Pons (tissue), 1 donor: ENCODE results near the gene FAM83E.
"Not testable (repeated sequence)": the region's sequence is repeated elsewhere in the genome, so short reads cannot be mapped to it uniquely, and the experiment has no call there.

Source experiments
- DNase-seq: peaks from one replicate; pipeline ENCODE4 v3.0.0-alpha.2; 2016; ENCODE audit warnings: low spot score

Gene FAM83E

DNA sequence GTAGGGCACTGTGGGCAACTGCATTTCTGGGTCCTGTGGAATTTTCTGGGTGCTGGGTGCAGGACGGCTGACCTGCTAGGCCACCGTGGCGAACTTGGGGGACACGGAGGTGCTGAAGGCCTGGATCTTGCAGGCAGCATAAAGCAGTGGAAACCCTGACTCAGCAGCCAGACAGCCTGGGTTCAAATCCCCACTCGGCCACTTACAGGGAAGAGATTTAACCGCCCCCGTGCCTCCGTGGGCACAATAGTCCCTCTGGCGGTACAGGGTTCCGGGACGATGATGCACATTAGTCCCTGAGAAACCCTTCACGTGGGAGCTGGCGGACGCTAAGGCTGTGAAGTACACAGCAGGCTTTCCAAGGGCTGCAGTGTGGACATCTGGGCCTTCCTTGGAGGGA is 3.0 kb downstream of the FAM83E start:
- DNase-seq: no peak

DNA sequence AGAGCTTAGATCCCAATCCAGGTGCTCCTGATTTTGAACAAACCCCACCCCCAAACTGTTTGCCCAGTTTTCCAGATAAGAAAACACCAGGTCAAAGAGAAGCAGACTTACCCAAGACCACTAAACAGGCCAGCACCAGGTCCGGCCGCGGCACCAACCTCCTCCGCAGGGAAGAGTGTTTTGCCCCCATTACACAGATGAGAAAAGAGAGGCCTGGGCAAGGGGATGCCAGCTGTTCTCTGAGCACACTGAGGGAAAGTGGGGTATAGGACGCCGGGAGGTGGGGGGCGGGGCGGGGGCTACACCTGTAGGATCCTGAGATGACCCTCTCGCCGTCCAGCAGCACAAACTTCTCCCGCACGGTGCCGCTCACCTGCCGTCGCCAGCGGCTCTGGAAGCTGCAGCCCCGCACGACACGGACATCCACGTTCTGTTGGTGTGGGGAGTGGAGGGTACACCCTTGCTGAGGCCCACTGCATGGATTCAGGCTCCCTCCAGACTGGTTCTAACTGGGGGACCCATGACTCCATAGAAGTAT is 5.2 kb downstream of the FAM83E start:
- no peak for DNase-seq

DNA sequence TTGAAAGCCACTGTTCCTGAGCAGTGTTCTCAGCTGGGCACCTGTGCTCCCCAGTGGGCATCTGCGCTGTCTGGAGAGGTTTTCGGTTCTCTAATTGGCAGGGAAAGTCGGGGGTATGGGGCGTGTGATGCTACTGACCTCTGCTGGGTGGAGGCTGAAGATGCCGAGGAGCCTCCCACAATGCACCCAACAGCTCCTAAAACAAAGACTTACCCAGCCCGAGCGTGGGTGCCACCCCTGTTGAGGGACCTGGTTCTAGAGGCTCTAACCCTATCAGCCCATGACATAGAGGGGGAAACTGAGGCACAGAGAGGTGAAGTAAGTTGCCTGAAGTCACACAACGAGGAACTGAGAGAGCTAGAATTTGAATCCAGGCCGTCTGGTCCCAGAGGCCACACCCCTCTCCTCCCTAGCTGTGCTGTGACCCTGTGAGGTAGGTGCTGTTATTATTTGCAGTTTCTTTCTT is 6.0 kb downstream of the FAM83E start:
- DNase-seq: peak; percentile 58

DNA sequence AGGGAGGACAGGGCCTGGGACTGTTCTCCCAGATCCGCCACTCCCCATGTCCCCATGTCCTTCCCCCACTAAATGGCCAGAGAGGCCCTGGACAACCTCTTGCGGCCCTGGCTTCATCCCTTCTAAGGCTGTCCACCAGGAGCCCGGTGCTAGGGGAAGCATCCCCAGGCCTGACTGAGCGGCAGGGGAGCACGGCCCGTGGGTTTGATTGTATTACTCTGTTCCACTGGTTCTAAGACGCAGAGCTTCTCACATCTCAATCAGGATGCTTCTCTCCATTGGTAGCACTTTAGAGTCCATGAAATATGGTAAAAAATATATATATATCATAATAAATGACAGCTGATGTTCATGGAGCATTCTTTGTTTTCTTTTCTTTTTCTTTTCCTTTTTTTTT is 7.5 kb downstream of the FAM83E start:
- no peak for DNase-seq

DNA sequence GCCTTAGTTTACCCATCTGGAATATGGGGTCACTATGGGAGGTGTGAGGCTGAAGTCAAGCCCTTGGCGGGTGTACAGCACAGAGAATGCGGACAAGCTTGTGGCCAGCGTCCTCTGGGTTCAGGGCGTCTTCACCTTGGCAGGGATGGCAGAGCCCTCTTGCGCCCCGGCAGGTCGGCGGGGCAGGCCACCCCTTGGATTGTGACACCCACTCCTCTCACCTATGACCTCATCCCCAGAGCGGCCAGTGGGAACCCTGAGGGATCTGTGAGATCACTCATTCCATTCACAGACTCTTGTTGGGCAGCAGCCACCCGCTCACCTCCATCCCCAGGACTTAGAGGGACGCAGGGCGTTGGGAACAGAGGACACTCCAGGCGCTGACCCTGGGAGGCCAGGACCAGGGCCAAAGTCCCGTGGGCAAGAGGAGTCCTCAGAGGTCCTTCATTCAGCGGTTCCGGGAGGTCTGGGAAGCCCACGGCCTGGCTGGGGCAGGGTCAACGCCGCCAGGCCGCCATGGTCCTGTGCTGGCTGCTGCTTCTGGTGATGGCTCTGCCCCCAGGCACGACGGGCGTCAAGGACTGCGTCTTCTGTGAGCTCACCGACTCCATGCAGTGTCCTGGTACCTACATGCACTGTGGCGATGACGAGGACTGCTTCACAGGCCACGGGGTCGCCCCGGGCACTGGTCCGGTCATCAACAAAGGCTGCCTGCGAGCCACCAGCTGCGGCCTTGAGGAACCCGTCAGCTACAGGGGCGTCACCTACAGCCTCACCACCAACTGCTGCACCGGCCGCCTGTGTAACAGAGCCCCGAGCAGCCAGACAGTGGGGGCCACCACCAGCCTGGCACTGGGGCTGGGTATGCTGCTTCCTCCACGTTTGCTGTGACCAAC is 8.2 kb downstream of the FAM83E start, which contains the start of gene SPACA4:
TSS of gene SPACA4 (plus strand) at position 280 of the 896 bp plus-strand sequence. CDS start at position 517, 237 bp downstream.
- no peak for DNase-seq

DNA sequence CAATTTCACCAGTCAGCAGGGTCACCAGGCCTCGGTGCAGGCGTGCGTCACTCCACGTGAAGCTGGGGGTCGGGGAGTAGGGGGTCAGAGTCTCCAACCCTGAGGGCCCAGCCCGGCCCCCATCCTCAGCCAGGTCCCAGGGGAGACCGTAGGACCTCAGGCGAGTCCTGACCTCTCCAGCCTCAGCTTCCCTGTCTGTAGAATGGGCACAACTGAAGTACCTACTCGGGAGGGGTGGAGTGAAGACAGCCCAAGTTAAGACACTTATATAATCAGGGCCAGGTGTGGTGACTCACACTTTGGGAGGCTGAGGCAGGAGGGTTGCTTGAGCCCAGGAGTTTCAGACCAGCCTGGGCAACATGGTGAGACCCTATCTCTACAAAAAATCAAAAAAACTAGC is 11.0 kb downstream of the FAM83E start:
- no peak for DNase-seq

DNA sequence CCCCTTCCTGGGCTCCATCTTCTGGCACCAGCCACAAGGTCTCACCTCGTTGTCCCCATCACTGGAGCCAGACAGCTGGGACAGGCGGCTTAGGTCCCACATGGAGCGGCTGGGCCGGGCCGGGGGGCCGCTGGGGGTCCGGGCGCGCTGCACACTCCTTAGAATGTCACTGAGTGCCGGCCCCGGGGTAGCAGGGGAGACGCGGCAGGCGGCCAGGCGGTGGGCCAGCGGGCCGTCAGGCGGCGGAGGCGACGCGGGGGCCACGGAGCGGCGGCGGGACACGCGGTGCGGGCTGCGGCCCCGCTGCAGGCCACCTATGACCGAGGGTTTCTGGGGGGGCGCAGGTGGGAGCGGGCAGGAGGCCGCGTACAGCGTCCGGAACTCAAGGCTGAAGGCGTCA is 11.4 kb downstream of the FAM83E start:
- no peak for DNase-seq

DNA sequence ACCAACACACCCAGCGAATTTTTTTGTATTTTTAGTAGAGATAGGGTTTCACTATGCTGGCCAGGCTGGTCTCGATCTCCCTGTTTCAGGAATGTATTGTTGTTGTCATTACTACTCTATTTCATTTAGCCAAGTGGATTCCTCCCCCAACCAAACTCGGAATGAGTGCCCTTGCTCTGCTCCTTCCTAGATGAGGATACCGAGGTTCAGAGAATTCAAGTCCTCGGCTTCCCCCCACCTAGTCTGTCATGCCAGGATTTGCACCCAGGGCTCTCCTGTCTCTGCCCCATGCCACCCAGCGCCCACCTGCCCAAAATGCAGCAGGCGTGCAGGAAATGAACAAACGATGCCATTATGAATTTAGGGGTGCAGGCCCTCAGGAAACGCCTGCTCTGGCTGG is 11.9 kb downstream of the FAM83E start:
- DNase-seq: no peak

DNA sequence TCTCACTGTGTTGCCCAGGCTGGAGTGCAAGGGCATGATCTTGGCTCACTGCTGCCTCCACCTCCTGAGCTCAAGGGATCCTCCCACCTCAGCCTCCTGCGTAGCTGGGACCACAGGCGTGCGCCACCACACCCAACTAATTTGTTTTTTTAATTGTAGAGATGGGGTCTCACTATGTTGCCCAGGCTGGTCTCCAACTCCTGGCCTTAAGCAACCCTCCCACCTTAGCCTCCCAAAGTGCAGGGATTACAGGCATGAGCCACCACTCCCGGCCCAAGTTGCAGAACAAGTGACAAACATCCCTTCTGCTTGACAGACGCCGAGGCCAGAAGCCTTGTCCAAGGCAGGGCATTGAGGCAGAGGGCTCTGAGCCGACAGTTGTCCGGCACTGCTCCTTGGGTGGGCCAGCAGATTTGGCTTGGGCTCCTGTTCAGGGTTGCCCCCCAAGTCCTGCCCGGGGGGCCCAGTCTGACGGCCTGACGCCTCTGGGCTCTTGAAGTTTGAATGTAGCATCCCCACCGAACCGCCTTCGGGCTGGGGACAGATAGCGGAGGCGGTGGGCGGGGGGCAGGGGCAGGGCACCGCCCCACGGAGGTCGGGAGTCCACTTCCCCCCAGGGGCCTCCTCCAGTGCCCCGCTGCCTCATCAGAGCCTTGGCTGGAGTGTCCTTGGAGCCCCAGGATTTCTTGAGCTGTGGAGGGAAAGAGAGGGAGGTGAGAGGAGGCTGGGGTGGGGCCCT is 14.0 kb downstream of the FAM83E start:
- DNase-seq: no peak

DNA sequence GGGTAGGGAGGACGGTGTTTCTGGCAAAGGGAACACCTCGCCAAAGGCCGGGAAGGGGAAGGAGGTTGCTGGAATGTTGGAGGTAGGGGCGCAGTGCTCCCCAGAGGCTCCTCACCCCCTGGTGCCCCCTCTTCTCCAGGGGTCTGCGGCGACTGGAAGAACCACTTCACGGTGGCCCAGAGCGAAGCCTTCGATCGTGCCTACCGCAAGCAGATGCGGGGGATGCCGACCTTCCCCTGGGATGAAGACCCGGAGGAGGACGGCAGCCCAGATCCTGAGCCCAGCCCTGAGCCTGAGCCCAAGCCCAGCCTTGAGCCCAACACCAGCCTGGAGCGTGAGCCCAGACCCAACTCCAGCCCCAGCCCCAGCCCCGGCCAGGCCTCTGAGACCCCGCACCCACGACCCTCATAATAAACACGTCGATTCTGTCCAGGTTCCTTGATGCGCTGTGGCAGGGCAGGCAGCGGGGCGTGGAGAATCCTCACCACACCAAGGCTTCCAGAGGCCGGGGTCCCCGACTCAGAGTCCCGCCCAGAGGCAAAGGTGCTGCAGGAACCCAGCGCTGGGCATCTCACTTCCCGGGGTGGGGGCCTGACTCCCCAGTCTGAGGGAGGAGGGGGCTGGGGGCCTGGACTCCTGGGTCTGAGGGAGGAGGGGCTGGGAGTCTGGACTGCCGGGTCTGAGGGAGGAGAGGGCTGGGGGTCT is 15.7 kb downstream of the FAM83E start:
- no peak for DNase-seq

DNA sequence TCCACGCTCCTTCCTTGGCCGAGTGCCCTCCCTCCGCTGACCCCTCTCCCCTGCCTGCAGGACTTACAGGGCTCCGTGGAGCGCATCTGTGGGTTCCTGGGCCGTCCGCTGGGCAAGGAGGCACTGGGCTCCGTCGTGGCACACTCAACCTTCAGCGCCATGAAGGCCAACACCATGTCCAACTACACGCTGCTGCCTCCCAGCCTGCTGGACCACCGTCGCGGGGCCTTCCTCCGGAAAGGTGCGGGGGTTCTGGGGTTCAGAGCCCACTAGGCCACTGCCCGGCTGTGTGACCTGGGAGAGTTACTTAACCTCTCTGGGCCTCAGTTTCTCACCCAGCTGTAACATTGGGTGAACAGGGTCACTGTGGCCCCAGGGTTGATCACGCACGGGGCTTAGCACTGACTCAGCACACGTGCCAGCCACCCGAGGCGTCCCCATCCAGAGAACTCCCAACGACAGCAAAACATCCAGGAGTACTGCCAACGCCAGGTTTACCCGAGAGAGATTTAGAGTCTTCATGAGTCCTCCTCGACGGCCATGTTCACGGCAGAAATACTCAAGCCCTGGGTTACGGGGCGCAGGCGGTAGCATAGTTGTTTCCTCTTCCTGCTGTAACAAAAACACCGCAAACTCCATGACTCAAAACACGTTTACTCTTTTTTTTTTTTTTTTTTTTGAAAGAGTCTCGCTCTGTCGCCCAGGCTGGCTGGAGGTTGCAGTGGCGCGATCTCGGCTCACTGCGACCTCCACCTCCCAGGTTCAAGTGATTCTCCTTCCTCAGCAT is 18.0 kb downstream of the FAM83E start:
- DNase-seq: no peak

DNA sequence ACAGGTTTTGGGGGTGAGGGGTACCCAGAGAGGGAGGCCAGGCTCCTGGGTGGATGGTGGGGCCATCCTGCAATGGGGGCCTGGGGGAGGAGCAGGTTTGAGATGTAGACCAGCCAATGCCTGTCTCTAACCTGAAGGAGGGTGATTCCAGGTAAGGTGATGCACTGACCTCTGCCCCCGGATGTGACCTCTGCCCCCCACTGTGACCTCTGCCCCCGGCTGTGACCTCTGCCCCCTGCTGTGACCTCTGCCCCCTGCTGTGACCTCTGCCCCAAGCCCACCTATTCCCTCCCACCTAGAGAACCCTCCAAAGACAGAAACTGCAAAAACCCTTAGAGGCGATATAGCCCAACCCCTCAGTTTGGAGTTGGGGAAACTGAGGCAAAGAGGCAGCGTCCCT is 18.6 kb downstream of the FAM83E start:
- DNase-seq: no peak

DNA sequence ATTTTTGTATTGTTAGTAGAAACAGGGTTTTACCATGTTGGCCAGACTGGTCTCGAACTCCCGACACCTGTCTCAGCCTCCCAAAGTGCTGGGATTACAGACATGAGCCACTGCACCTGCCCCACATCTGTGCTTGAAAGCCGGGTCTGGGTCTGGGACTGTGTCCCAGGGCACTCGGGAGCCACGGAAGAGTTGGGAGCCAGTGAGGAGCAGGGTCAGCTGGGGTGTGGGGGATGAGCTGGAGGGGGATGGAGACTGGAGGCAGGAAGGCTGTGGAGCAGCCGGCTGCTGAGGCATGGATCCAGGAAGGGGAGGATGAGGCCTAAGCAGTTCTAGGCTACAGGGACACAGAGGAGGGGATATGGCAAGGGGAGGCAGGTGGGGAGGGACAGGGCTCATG is 19.0 kb downstream of the FAM83E start:
- no peak for DNase-seq

DNA sequence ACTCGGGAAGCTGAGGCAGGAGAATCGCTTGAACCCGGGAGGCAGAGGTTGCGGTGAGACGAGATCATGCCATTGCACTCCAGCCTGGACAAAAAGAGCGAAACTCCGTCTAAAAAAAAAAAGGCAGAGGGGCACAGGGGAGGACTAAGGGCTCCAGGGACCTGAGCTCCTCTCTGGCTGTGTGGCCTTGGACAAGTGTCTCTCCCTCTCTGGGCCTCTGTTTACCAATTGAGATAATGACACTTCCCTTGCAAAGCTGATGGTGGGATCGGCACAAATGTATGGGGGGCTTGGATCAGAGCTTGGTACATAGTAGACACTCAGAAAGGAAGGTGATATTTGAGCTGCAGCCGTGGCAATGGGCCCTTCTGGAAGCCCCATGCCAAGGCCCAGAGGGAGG is 19.7 kb downstream of the FAM83E start:
- no peak for DNase-seq

DNA sequence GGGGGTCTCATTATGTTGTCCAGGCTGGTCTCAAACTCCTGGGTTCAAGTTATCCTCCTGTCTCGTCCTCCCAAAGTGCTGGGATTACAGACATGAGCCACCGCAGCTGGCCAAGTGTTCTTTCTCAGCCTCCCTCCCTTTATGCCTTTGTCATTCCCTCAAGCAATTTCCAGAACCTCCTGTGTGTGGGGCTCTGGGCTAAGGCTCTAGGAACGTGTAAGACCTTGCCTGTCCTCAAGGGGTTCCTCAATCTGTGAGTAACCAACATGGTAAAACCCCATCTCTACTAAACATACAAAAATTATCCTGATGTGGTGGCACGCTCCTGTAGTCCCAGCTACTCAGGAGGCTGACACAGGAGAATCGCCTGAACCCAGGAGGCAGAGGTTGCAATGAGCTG is 23.9 kb downstream of the FAM83E start:
- no peak for DNase-seq

DNA sequence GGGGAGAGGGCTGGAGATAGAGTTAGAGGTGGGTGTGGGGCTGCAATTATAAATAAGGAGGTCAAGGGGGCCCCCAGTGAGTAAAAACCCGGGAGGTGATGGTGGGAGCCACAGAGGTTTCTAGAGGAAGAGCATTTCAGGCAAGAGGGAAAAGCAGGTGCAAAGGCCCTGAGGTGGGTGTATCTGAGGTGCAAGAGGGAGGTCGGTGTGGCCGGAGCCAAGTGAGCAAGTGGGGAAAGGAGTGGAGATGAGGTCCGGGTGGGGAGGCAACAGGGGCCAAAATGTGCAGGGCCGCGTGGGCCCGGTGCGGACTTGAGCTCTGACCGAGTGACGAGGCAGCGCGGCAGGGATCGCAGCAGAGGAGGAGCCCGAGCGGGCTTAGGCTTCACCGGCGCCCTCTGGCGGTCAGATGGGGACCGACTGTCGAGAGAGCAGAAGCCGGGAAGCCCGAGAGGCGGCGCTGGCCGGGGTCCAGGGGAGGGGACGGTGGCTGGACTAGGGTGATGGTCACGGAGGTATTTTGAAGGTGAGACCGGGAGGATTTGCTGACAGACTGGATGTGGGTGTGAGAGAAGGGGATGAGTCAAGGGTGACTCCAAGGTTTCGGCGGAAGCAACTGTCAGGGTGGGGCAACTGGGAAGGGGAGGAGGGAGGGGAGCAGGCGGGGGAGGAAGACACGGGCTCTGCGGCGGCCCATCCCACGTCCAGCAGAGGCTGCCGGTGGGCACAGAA is 26.0 kb downstream of the FAM83E start:
- DNase-seq: peak; percentile 77

DNA sequence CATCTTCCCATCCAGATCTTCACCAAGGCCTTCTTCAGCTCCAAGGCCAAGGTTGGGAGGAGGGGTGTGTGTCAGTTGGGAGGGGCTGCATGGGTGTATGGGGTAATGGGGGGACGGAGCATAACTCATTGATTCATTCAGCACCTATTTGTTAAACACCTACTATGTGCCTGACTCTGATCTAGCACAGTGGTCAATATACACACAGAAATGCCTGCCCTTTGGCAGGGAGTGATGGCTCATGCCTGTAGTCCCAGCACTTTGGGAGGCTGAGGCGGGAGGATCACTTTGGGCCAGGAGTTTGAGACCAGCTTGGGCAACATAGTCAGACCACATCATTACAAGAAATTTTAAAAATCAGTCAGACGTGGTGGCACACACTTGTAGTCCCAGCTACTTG is 27.5 kb downstream of the FAM83E start:
- DNase-seq: no peak

DNA sequence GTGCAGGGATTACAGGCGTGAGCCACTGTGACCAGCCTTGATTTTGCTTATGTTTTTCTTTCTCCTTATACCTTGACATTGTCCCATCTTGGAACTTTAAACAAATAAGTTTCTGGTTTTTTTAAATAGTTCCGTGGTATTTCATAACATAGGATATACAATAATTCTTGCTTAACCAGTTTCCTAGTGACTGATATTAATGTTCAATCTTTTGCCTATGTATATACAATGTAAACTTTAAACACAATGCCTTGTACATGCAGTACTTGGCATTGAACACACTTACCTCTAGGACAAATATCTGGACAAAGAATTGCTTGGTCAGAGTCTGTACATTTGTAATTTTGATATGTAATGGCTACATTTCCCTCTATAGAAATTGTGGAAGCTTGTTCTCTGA is 32.7 kb downstream of the FAM83E start:
- no peak for DNase-seq

DNA sequence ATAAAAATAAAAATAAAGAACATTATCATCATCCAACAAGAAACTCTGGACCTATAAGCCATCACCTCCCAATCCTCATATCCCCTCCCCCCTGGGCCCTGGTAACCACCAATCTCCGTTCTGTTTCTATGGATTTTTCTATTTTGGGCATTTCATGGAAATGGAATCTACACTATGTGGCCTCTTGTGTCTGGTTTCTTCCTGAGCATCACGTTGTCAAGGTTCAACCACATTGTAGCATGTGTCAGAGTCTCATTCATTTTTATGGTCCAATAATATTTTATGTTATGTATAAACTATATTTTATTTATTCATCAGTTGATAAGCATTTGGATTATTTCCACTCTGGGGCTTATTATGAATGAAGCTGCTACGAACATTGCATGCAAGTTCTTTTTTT is 36.0 kb downstream of the FAM83E start:
- no peak for DNase-seq

DNA sequence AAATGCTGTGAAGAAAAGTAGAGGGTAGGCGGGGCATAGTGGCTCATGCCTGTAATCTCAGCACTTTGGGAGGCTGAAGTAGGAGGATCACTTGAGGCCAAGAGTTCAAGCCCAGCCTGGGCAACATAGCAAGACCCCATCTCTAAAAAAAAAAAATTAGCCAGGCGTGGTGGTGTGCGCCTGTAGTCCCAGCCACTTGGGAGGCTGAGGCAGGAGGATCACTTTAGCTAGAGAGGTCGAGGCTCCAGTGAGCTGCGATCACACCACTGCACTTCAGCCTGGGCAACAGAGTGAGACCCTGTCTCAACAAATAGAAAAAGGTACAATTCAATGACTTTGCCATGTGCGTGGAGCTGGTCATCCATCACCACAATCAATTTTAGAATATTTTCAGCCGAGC is 37.0 kb downstream of the FAM83E start:
- not testable (repeated sequence) for DNase-seq
